ENCODE data around the gene GAS2. TPM values are rescaled to one million over a fixed set of nuclear protein-coding genes. Genes with fewer than 3 reads are reported as not detected.

The GAS2 gene
- total RNA-seq, 1 donor from 2014 or later: 3.3 TPM

Other genes starting within 250 kb of the GAS2 start
- gene FANCF, start 40.8 kb upstream of the GAS2 start, total RNA-seq: 17.0 TPM
- gene SVIP, start 163.2 kb downstream of the GAS2 start, total RNA-seq: 34.8 TPM
- not detected for gene CCDC179, start 193.9 kb downstream of the GAS2 start, total RNA-seq

Measured in mucosa of gallbladder (tissue), 1 donor.